ENCODE data around the gene IDUA.

The IDUA gene

DNA sequence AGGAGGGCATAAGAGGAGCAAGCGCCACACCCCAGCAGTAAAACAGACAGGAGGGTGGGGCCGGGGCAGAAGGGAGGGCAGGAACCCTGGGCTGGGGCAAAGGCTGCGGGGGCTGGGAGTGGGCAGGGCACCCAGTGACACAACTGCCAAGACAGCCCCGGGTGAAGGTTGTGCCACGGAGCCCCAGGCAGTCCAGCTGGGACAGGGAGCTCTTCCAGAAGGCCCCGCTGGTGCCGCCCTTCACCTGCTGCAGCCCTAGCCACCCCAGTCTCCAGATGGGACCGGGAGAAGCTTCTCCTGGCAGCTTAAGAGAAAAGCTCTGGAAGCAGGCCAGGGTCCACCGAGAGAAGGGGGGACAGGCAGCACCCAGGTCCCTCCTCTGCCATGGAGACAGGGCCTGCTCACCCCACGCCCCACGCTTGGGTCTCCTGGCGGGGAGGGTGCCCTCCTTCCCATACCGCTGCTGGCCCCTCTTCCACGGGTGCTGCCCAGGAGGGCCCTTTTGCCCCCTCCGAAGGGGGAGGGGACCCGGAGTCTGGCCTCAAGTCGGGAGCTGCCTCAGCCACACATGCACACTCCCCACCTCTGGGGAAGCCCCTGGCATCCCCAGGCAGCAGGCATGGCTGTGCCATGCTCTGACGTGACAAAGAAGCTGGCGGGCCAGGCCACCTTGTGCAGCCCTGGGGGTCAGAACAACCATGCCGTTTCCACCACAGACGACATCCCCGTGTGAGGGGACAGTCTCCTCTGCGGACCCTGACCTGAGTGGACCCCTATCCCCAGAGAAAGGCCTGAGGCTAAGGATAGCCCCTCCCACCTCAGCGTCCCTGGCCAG, 15.0 kb upstream of the IDUA start:
- TF ChIP-seq CTCF (IDR thresholded peaks at IDR 0.05; ENCODE audit: low read depth, low read length) (no peak), EZH2phosphoT487 (IDR thresholded peaks at IDR 0.05; ENCODE audit: low read depth) (no peak)
- H3K4me3 ChIP-seq (ENCODE audit: low read length) = peak overlapping the region; percentile 97
- peak overlapping the region; percentile 97 for H3K4me2 ChIP-seq (ENCODE audit: low read length)

GRCh38 chr4:972651-973424, 14.0 kb upstream of the IDUA start:
- Histone ChIP-seq H3K9me3 (ENCODE audit: insufficient read depth, low read length) (no peaks in the 10 kb centered on the region), H3K9ac (ENCODE audit: low read length) (peak overlapping the region; percentile 69), H3K79me2 (ENCODE audit: low read length) (no peaks in the 10 kb centered on the region), H4K20me1 (ENCODE audit: insufficient read depth, low read length) (no peaks in the 10 kb centered on the region), H3K4me2 (ENCODE audit: low read length) (peak overlapping the region; percentile 97), H3K36me3 (replicated peaks; ENCODE audit: low read depth, low read length) (no peaks in the 10 kb centered on the region), H3K4me3 (ENCODE audit: low read length) (peak overlapping the region; percentile 97), H2AFZ (ENCODE audit: low read depth, low read length) (no peak overlapping the region), H3K27ac (ENCODE audit: low read length) (no peak overlapping the region), H3K4me1 (ENCODE audit: low read length) (peaks cover 5% of the 10 kb centered on the region; the same call in 1 of the 2 replicates), H3K27me3 (ENCODE audit: low read depth, low read length) (no peaks in the 10 kb centered on the region)
- TF ChIP-seq CTCF (IDR thresholded peaks at IDR 0.05; ENCODE audit: low read depth, low read length) (no peak), EZH2phosphoT487 (IDR thresholded peaks at IDR 0.05; ENCODE audit: low read depth) (no peak)

More for the DNA sequence above, 15.0 kb upstream of the IDUA start:
- H3K36me3 ChIP-seq (replicated peaks; ENCODE audit: low read depth, low read length) = no peaks in the 10 kb centered on the region
- peak overlapping the region; percentile 69; the same call in 1 of the 2 replicates for H3K9ac ChIP-seq (ENCODE audit: low read length)
- peaks cover 5% of the 10 kb centered on the region; the same call in 1 of the 2 replicates for H3K4me1 ChIP-seq (ENCODE audit: low read length)
- H3K79me2 ChIP-seq (ENCODE audit: low read length) = no peaks in the 10 kb centered on the region
- no peaks in the 10 kb centered on the region for H3K27me3 ChIP-seq (ENCODE audit: low read depth, low read length)
- H4K20me1 ChIP-seq (ENCODE audit: insufficient read depth, low read length) = no peaks in the 10 kb centered on the region
- no peak overlapping the region for H3K27ac ChIP-seq (ENCODE audit: low read length)
- no peak overlapping the region for H2AFZ ChIP-seq (ENCODE audit: low read depth, low read length)
- H3K9me3 ChIP-seq (ENCODE audit: insufficient read depth, low read length) = no peaks in the 10 kb centered on the region

DNA sequence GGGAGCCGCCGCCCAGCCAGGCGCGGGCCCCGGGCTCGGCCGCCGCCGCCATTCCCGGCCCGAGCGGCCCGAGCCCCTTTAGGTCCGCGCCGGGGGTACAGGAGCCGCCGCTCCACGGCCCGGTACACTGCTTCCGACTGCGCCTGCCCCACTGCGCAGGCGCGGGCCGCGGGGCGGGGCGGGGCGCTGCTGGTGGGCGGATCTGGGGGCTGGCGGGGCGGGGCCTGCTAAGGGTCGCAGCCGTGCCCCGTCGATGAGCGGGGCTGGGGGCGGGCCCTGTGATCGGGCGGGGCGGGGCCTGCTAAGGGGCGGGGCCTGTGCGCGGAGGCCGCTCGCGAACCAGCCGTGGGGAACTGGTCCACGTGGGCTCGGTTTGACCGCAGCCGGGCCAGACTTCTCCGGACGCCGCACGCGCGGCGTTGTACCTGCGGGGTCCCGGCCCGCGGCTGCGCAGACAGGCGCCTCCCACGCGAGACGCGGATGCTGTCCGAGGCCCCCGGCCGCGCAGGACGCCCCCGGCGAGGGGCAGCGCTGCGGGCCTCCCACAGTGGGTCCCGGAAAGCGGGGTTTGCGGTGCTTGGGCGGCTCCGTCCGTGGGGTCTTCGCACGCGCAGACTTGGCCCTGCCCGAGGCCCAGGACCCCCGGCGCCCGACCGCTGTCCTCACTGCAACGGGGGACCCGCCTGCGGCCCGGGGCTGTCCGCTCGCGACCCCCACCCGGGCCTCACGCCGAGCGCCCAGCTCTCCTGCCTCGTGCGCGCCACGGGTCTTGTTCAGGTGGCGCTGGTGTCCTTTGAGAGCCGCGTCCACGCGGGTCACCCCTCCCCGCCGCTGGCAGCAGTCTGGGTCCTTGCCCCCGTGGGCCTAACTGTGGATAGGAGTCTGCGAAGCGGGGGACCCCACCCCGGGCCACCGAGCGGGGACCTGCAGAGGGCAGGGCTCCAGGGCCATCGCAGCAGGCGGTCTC, 13.1 kb upstream of the IDUA start, which contains the start of gene DGKQ:
Gene DGKQ, minus strand, starts transcription at position 139 of the 967 bp plus-strand sequence. Its CDS starts 87 bp downstream, at position 52.
- H3K9ac ChIP-seq (ENCODE audit: low read length) = peak within 1 kb of the TSS; percentile 69
- peaks cover 5% of the 10 kb centered on the region; the same call in 1 of the 2 replicates for H3K4me1 ChIP-seq (ENCODE audit: low read length)
- H2AFZ ChIP-seq (ENCODE audit: low read depth, low read length) = no peak within 1 kb of the TSS
- TF ChIP-seq EZH2phosphoT487 (IDR thresholded peaks at IDR 0.05; ENCODE audit: low read depth) = no peak
- no peak for TF ChIP-seq CTCF (IDR thresholded peaks at IDR 0.05; ENCODE audit: low read depth, low read length)
- no peaks in the 10 kb centered on the region for H4K20me1 ChIP-seq (ENCODE audit: insufficient read depth, low read length)
- H3K36me3 ChIP-seq (replicated peaks; ENCODE audit: low read depth, low read length) = no peaks in the 10 kb centered on the region
- H3K27ac ChIP-seq (ENCODE audit: low read length) = no peak within 1 kb of the TSS
- no peaks in the 10 kb centered on the region for H3K79me2 ChIP-seq (ENCODE audit: low read length)
- H3K4me3 ChIP-seq (ENCODE audit: low read length) = peak within 1 kb of the TSS; percentile 97
- H3K4me2 ChIP-seq (ENCODE audit: low read length) = peak within 1 kb of the TSS; percentile 97
- H3K27me3 ChIP-seq (ENCODE audit: low read depth, low read length) = no peaks in the 10 kb centered on the region
- no peaks in the 10 kb centered on the region for H3K9me3 ChIP-seq (ENCODE audit: insufficient read depth, low read length)

Measured in OCI-LY3 (cell line).